ENCODE measurements around the gene FAM117A. TPM values are rescaled to one million over a fixed set of nuclear protein-coding genes. Genes with fewer than 3 reads are reported as not detected.

Gene FAM117A
- total and polyA plus RNA-seq, 10 of the 15 experiments (the other 5 are each of a cell fraction or from before 2014, with no cell fraction given), result 2.1 to 29.6 (median 20.0) TPM

DNA sequence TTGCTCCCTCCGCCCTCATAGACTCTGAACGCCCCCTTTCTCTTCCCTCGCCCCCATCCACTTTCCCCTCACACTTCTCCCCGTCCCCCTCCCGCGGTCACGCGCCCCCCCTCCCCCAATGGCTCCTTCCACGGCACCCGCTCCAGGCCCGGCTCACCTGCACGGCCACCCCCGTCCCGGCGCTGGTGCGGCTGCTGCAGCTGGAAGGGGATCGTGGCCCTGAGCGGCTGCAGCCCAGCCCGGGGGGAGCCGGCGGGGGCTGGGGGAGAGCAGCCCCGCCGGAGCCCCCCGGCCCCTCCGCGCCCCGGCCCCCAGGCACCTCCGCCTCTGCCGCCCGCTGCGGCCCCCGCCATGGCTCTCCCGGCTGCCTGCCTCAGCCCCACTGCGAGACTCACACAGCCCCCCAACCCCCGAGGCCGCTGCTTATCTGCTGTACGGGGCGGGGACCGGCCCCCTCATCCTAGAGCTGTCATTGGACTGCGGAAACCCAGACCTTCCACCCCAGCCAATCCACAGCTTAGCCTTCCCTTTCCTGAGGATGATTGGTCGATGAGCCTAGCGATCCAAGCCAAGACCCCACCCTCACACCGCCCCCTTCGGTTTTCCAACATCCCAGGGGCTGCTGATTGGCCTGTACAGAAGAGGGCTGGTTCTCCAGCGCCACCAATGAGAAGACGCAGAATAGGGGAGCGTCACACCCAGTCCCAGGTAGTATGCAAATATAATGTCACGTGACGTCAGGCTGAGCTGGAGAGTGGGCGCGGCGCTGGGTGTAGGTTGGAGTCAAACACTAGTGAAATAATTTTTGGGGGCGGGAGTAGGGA is at the start of gene FAM117A (continued):
- TF ChIP-seq, protein P1, sequence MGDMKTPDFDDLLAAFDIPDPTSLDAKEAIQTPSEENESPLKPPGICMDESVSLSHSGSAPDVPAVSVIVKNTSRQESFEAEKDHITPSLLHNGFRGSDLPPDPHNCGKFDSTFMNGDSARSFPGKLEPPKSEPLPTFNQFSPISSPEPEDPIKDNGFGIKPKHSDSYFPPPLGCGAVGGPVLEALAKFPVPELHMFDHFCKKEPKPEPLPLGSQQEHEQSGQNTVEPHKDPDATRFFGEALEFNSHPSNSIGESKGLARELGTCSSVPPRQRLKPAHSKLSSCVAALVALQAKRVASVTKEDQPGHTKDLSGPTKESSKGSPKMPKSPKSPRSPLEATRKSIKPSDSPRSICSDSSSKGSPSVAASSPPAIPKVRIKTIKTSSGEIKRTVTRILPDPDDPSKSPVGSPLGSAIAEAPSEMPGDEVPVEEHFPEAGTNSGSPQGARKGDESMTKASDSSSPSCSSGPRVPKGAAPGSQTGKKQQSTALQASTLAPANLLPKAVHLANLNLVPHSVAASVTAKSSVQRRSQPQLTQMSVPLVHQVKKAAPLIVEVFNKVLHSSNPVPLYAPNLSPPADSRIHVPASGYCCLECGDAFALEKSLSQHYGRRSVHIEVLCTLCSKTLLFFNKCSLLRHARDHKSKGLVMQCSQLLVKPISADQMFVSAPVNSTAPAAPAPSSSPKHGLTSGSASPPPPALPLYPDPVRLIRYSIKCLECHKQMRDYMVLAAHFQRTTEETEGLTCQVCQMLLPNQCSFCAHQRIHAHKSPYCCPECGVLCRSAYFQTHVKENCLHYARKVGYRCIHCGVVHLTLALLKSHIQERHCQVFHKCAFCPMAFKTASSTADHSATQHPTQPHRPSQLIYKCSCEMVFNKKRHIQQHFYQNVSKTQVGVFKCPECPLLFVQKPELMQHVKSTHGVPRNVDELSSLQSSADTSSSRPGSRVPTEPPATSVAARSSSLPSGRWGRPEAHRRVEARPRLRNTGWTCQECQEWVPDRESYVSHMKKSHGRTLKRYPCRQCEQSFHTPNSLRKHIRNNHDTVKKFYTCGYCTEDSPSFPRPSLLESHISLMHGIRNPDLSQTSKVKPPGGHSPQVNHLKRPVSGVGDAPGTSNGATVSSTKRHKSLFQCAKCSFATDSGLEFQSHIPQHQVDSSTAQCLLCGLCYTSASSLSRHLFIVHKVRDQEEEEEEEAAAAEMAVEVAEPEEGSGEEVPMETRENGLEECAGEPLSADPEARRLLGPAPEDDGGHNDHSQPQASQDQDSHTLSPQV (IDR thresholded peaks at IDR 0.05), result no peak
- TF ChIP-seq, protein P2, sequence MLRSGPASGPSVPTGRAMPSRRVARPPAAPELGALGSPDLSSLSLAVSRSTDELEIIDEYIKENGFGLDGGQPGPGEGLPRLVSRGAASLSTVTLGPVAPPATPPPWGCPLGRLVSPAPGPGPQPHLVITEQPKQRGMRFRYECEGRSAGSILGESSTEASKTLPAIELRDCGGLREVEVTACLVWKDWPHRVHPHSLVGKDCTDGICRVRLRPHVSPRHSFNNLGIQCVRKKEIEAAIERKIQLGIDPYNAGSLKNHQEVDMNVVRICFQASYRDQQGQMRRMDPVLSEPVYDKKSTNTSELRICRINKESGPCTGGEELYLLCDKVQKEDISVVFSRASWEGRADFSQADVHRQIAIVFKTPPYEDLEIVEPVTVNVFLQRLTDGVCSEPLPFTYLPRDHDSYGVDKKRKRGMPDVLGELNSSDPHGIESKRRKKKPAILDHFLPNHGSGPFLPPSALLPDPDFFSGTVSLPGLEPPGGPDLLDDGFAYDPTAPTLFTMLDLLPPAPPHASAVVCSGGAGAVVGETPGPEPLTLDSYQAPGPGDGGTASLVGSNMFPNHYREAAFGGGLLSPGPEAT (IDR thresholded peaks at IDR 0.05; ENCODE audit: low read depth), result 0 out of 2 replicates have a peak, but pooled peaks have one; percentile 22
- TF ChIP-seq NFYA (IDR thresholded peaks at IDR 0.05; ENCODE audit: borderline replicate concordance, low read depth, low read length) (peak; percentile 80), ZBED1 (IDR thresholded peaks at IDR 0.05; ENCODE audit: borderline replicate concordance) (no peak), ESRRA (IDR thresholded peaks at IDR 0.05; ENCODE audit: low read length) (no peak), ZNF622 (IDR thresholded peaks at IDR 0.05) (no peak), RELA (IDR thresholded peaks at IDR 0.05; ENCODE audit: borderline replicate concordance, partially characterized antibody) (no peak), ZNF384 (IDR thresholded peaks at IDR 0.05; ENCODE audit: borderline replicate concordance, low read depth, low read length) (no peak), SMAD1 (IDR thresholded peaks at IDR 0.05; ENCODE audit: low read depth, partially characterized antibody) (no peak), JUND (IDR thresholded peaks at IDR 0.05; ENCODE audit: low read depth, low read length) (no peak), TAF1 (IDR thresholded peaks at IDR 0.05; ENCODE audit: borderline replicate concordance, low read depth, low read length) (peak; percentile 92), MTA2 (IDR thresholded peaks at IDR 0.05; ENCODE audit: low read depth) (no peak)
- TF ChIP-seq, protein P3, sequence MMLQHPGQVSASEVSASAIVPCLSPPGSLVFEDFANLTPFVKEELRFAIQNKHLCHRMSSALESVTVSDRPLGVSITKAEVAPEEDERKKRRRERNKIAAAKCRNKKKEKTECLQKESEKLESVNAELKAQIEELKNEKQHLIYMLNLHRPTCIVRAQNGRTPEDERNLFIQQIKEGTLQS (IDR thresholded peaks at IDR 0.05; ENCODE audit: borderline replicate concordance, extremely low read depth, low read depth, low read length), result peak; percentile 54; the same call in 1 of the 2 replicates

All from GM12878 (cell line).